Measurements from ENCODE around the gene CLDN19. TPM values are rescaled to one million over a fixed set of nuclear protein-coding genes. Genes with fewer than 3 reads are reported as not detected.
A peak's percentile ranks its signal among the peaks of the same experiment; 100 is the strongest.
"Not testable (repeated sequence)": the region's sequence is repeated elsewhere in the genome, so short reads cannot be mapped to it uniquely, and the experiment has no call there.

Gene CLDN19
- total RNA-seq, 1 experiment from 2014 or later: 12.2 TPM

- Histone ChIP-seq H3K36me3 (replicated peaks; ENCODE audit: control insufficient read depth, insufficient read depth, low read length) (no peaks in the 10 kb centered on the region), H3K27me3 (ENCODE audit: control insufficient read depth, insufficient read depth, low read length) (no peaks in the 10 kb centered on the region), H3K4me3 (ENCODE audit: insufficient read depth, low read depth, low read length) (no peak overlapping the region)
- peak; percentile 50 for DNase-seq
Measured at GRCh38 chr1:42737986-42738677, 1.9 kb downstream of the CLDN19 start.

GRCh38 chr1:42737257-42737656 lies 2.8 kb downstream of the CLDN19 start:
- no peak for DNase-seq
- no peak overlapping the region for H3K4me3 ChIP-seq (ENCODE audit: insufficient read depth, low read depth, low read length)
- H3K27me3 ChIP-seq (ENCODE audit: control insufficient read depth, insufficient read depth, low read length): no peaks in the 10 kb centered on the region
- H3K36me3 ChIP-seq (replicated peaks; ENCODE audit: control insufficient read depth, insufficient read depth, low read length): no peaks in the 10 kb centered on the region

- no peak overlapping the region for H3K4me3 ChIP-seq (ENCODE audit: insufficient read depth, low read depth, low read length)
- DNase-seq: no peak
- no peaks in the 10 kb centered on the region for H3K36me3 ChIP-seq (replicated peaks; ENCODE audit: control insufficient read depth, insufficient read depth, low read length)
- no peaks in the 10 kb centered on the region for H3K27me3 ChIP-seq (ENCODE audit: control insufficient read depth, insufficient read depth, low read length)
Measured at GRCh38 chr1:42736571-42737200, 3.4 kb downstream of the CLDN19 start.

GRCh38 chr1:42736152-42736551 lies 3.9 kb downstream of the CLDN19 start:
- Histone ChIP-seq H3K4me3 (ENCODE audit: insufficient read depth, low read depth, low read length) (no peak overlapping the region), H3K36me3 (replicated peaks; ENCODE audit: control insufficient read depth, insufficient read depth, low read length) (no peaks in the 10 kb centered on the region), H3K27me3 (ENCODE audit: control insufficient read depth, insufficient read depth, low read length) (no peaks in the 10 kb centered on the region)
- DNase-seq: peak; percentile 86

- no peak overlapping the region for H3K4me3 ChIP-seq (ENCODE audit: insufficient read depth, low read depth, low read length)
- no peaks in the 10 kb centered on the region for H3K27me3 ChIP-seq (ENCODE audit: control insufficient read depth, insufficient read depth, low read length)
- no peaks in the 10 kb centered on the region for H3K36me3 ChIP-seq (replicated peaks; ENCODE audit: control insufficient read depth, insufficient read depth, low read length)
- no peak for DNase-seq
Measured at GRCh38 chr1:42735477-42736105, 4.4 kb downstream of the CLDN19 start.

GRCh38 chr1:42735056-42735455 lies 5.0 kb downstream of the CLDN19 start:
- no peaks in the 10 kb centered on the region for H3K27me3 ChIP-seq (ENCODE audit: control insufficient read depth, insufficient read depth, low read length)
- DNase-seq: no peak
- H3K36me3 ChIP-seq (replicated peaks; ENCODE audit: control insufficient read depth, insufficient read depth, low read length): no peaks in the 10 kb centered on the region

GRCh38 chr1:42734201-42735035 lies 5.6 kb downstream of the CLDN19 start:
- Histone ChIP-seq H3K36me3 (replicated peaks; ENCODE audit: control insufficient read depth, insufficient read depth, low read length) (no peaks in the 10 kb centered on the region), H3K27me3 (ENCODE audit: control insufficient read depth, insufficient read depth, low read length) (no peaks in the 10 kb centered on the region)
- DNase-seq: peak; percentile 56

More at GRCh38 chr1:42735056-42735455, 5.0 kb downstream of the CLDN19 start:
- no peak overlapping the region for H3K4me3 ChIP-seq (ENCODE audit: insufficient read depth, low read depth, low read length)

GRCh38 chr1:42733415-42734200 lies 6.4 kb downstream of the CLDN19 start:
- no peaks in the 10 kb centered on the region for H3K27me3 ChIP-seq (ENCODE audit: control insufficient read depth, insufficient read depth, low read length)
- no peak overlapping the region for H3K4me3 ChIP-seq (ENCODE audit: insufficient read depth, low read depth, low read length)
- no peak for DNase-seq
- no peaks in the 10 kb centered on the region for H3K36me3 ChIP-seq (replicated peaks; ENCODE audit: control insufficient read depth, insufficient read depth, low read length)

More at GRCh38 chr1:42734201-42735035, 5.6 kb downstream of the CLDN19 start:
- no peak overlapping the region for H3K4me3 ChIP-seq (ENCODE audit: insufficient read depth, low read depth, low read length)

GRCh38 chr1:42732126-42732680 lies 7.8 kb downstream of the CLDN19 start:
- DNase-seq: no peak
- H3K4me3 ChIP-seq (ENCODE audit: insufficient read depth, low read depth, low read length): no peak overlapping the region
- no peaks in the 10 kb centered on the region for H3K27me3 ChIP-seq (ENCODE audit: control insufficient read depth, insufficient read depth, low read length)
- H3K36me3 ChIP-seq (replicated peaks; ENCODE audit: control insufficient read depth, insufficient read depth, low read length): no peaks in the 10 kb centered on the region

- Histone ChIP-seq H3K27me3 (ENCODE audit: control insufficient read depth, insufficient read depth, low read length) (no peaks in the 10 kb centered on the region), H3K36me3 (replicated peaks; ENCODE audit: control insufficient read depth, insufficient read depth, low read length) (no peaks in the 10 kb centered on the region), H3K4me3 (ENCODE audit: insufficient read depth, low read depth, low read length) (no peak overlapping the region)
- no peak for DNase-seq
Measured at GRCh38 chr1:42731585-42731984, 8.5 kb downstream of the CLDN19 start.

GRCh38 chr1:42730988-42731387 lies 9.0 kb downstream of the CLDN19 start:
- H3K27me3 ChIP-seq (ENCODE audit: control insufficient read depth, insufficient read depth, low read length): no peaks in the 10 kb centered on the region
- DNase-seq: peak; percentile 45
- no peaks in the 10 kb centered on the region for H3K36me3 ChIP-seq (replicated peaks; ENCODE audit: control insufficient read depth, insufficient read depth, low read length)
- H3K4me3 ChIP-seq (ENCODE audit: insufficient read depth, low read depth, low read length): no peak overlapping the region

GRCh38 chr1:42730002-42730401 lies 10.0 kb downstream of the CLDN19 start:
- H3K36me3 ChIP-seq (replicated peaks; ENCODE audit: control insufficient read depth, insufficient read depth, low read length): no peaks in the 10 kb centered on the region
- H3K27me3 ChIP-seq (ENCODE audit: control insufficient read depth, insufficient read depth, low read length): no peaks in the 10 kb centered on the region
- H3K4me3 ChIP-seq (ENCODE audit: insufficient read depth, low read depth, low read length): no peak overlapping the region
- peak; percentile 59 for DNase-seq

- not testable (repeated sequence) for H3K27me3 ChIP-seq (ENCODE audit: control insufficient read depth, insufficient read depth, low read length); DNase-seq; H3K4me3 ChIP-seq (ENCODE audit: insufficient read depth, low read depth, low read length)
Measured at GRCh38 chr1:42725820-42726219, 14.2 kb downstream of the CLDN19 start.

GRCh38 chr1:42723511-42723910 lies 16.5 kb downstream of the CLDN19 start:
- H3K27me3 ChIP-seq (ENCODE audit: control insufficient read depth, insufficient read depth, low read length): no peaks in the 10 kb centered on the region
- no peak overlapping the region for H3K4me3 ChIP-seq (ENCODE audit: insufficient read depth, low read depth, low read length)
- no peak for DNase-seq
- no peaks in the 10 kb centered on the region for H3K36me3 ChIP-seq (replicated peaks; ENCODE audit: control insufficient read depth, insufficient read depth, low read length)

More at GRCh38 chr1:42725820-42726219, 14.2 kb downstream of the CLDN19 start:
- H3K36me3 ChIP-seq (replicated peaks; ENCODE audit: control insufficient read depth, insufficient read depth, low read length): not testable (repeated sequence)

Measured in H7 (cell line).